IMR-90 (cell line): ENCODE data around the gene KRT7. TPM values are rescaled to one million over a fixed set of nuclear protein-coding genes. Genes with fewer than 3 reads are reported as not detected.

Source experiments
- polyA plus RNA-seq, 3 experiments: library from polyadenylated mRNA; depleted of rRNA; stranded (reverse); fragments of >200 nt; gene quantifications; 2 replicates each; pipeline ENCODE4 v1.2.3, GENCODE V29; 2012; ENCODE audit warnings: low replicate concordance in 1 of 3
- total RNA-seq: library from RNA; depleted of rRNA; stranded (reverse); fragments of >200 nt; gene quantifications from 2 replicates; pipeline ENCODE4 v1.2.3, GENCODE V29; 2012
- TF ChIP-seq, protein P1 (sequence below): conservative IDR thresholded peaks from 2 replicates; pipeline ENCODE4 v1.5.1; 2012; ENCODE audit warnings: mild to moderate bottlenecking, low read depth, low read length, improper control_type of control experiment

Gene KRT7
- total and polyA plus RNA-seq, 2 of the 4 experiments (the other 2 are of a cell fraction) = 0.54 to 1.7 TPM

DNA sequence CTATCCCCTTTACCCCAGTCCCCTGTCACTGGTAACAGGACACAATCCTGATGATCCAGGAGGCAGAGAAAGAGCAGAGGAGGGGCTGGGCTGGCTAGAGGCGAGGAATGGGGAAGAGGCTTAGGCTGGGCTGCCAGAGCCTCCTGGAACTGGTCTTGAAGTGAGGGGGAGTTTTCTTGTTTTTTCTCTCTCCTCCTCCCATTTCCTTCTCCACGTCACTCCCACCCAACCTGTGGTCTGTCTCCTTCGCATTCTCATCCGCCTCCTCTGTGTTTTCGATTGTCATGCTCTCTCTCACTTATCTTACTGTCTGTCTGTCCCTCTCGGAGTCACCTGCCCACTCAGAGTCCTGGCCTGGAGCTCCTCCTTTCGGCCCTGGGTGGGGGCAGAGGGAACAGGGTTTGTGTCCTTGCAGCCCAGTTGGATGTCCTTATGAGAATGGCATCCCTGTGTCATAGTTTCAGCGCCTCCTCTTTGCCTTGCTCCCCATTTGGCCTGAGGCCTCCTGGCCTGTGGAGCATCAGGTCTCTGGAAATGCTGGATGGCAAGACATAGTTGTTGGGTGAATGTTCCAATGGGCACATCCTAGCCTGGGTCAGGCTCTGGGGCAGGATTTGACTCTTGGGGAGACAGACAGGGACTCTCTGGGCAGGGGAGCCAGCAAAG, 37.8 kb upstream of the KRT7 start (continued):
- TF ChIP-seq, protein P1, sequence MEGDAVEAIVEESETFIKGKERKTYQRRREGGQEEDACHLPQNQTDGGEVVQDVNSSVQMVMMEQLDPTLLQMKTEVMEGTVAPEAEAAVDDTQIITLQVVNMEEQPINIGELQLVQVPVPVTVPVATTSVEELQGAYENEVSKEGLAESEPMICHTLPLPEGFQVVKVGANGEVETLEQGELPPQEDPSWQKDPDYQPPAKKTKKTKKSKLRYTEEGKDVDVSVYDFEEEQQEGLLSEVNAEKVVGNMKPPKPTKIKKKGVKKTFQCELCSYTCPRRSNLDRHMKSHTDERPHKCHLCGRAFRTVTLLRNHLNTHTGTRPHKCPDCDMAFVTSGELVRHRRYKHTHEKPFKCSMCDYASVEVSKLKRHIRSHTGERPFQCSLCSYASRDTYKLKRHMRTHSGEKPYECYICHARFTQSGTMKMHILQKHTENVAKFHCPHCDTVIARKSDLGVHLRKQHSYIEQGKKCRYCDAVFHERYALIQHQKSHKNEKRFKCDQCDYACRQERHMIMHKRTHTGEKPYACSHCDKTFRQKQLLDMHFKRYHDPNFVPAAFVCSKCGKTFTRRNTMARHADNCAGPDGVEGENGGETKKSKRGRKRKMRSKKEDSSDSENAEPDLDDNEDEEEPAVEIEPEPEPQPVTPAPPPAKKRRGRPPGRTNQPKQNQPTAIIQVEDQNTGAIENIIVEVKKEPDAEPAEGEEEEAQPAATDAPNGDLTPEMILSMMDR = no peak
